AG09319 (cell line): ENCODE measurements around the gene SGCA.

Source experiments
- DNase-seq: peaks from one replicate; pipeline ENCODE4 v3.0.0-alpha.2; 2010; ENCODE audit warnings: low read depth; ENCODE audit errors: extremely low read depth
- TF ChIP-seq, protein P1 (sequence below): IDR thresholded peaks from 2 replicates; pipeline ENCODE4 v1.5.1; 2011; ENCODE audit warnings: low read depth, mild to moderate bottlenecking, inconsistent platforms, low read length, moderate library complexity

The SGCA gene

DNA sequence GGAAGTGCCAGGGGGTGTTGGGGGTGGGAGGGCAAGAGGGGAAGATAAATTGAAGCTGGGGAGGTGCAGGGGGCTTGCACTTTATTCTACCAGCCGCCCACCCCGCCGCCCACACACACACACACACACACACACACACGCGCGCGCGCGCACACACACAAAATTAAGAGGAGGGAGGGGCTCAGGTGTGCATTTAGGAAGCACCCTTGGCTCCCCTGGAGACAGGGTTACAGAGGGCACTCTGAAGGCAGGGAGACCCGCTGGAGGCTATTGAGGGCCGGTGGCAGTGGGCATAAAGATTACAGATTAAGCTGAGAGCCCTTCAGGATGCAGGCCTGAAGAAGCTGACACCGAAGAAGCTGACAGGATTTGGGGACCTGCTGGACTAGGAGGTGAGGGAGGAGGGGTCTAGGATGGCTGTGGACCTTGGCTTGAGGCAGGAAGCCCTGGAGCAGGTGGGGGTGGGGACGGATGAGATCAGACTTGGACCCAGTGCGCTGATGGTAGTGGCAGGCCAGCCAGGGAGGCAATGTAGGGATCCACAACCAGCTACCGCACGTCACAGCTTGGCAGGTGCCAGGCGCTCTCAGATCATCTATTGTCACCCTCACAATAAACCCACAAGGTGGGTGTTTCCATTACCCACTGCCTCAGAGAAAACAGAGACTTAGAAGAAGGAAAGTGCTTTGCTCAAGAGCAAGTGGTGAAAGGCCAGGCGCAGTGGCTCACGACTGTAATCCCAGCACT, 35.1 kb upstream of the SGCA start:
- TF ChIP-seq, protein P1, sequence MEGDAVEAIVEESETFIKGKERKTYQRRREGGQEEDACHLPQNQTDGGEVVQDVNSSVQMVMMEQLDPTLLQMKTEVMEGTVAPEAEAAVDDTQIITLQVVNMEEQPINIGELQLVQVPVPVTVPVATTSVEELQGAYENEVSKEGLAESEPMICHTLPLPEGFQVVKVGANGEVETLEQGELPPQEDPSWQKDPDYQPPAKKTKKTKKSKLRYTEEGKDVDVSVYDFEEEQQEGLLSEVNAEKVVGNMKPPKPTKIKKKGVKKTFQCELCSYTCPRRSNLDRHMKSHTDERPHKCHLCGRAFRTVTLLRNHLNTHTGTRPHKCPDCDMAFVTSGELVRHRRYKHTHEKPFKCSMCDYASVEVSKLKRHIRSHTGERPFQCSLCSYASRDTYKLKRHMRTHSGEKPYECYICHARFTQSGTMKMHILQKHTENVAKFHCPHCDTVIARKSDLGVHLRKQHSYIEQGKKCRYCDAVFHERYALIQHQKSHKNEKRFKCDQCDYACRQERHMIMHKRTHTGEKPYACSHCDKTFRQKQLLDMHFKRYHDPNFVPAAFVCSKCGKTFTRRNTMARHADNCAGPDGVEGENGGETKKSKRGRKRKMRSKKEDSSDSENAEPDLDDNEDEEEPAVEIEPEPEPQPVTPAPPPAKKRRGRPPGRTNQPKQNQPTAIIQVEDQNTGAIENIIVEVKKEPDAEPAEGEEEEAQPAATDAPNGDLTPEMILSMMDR: no peak
- no peak for DNase-seq

DNA sequence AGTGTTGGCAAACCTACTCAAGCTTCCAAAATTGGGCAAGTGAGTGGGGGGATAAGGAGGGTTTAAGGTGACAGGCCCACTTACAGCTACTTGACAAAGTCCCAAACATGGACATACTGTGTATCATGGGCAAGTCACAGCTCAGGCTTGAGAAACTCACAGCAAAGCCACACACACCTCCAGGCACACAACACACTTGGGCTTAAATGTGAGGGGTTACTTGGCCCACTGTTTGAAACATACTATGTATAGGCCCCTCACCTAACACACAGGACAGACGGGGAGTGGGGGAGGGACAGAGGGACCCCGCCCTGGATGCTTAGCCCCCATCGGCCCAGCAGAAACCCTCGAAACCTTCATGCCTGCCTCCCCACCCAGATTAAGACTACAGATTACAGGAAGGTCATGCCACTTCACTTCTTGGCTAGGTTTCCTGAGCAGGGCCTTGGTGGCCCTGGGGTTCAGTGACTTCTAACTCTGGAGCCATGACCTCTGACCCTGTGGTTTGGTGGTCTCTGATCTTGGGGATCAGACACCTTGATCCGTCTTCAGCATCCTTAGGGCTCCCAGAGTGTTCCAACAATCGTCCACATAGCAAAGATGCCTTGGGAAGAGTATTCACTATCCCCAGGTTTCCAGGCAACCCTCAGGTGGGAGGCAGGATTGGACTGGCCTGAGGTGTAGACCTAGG, 33.6 kb upstream of the SGCA start:
- TF ChIP-seq, protein P1: no peak
- no peak for DNase-seq

DNA sequence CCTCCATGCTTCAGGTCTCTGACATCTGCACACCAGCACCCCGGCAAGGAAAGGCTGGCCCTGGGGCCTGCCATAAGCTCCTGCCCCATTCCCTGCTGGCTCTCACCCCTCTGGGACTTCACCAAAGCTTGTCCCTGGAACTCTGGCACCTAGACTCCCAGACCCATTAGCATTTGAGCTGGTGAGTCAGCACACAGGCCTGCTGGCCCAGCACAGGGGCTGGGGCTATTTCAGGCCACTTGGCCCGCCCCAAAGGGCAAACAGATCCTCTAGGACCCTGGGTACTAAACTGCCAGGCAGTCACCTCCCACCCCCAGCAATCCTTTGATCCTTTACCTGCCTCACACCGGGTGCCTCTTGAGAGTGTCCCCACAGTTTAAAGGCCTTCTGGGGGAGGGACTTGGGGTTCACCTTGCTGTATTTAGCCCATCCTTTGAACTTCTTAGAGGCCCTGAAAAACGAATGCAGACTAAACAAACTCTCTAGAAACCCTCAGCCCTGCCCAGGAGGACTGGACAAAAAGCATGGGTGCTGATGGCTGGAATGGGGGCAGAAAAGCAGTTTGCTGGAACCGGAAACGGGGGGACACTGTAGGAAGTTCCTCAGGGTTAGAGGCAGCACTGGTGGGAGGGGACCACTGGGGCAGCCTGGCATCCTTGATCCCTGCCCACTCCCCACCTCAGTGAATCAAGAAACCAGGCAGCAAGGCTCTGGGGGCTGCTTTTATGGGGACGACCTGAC, 32.6 kb upstream of the SGCA start:
- TF ChIP-seq, protein P1: no peak
- DNase-seq: no peak

DNA sequence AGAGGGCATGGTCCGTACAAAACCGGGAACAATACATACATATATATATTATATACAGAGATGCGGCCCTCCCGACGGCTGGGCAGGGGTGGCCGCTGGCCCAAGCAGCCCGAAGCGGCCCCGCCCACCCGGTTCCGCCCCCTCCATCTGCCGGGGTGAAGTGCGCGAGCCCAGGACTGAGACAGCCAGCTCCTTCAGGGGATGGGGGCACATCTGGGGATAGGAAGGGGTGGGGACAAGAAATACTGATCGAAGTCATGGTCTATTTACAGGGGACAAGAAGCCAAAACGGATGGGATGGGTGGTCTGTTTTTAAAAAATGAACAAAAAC, 32.1 kb upstream of the SGCA start:
- DNase-seq: no peak
- TF ChIP-seq, protein P1: no peak

DNA sequence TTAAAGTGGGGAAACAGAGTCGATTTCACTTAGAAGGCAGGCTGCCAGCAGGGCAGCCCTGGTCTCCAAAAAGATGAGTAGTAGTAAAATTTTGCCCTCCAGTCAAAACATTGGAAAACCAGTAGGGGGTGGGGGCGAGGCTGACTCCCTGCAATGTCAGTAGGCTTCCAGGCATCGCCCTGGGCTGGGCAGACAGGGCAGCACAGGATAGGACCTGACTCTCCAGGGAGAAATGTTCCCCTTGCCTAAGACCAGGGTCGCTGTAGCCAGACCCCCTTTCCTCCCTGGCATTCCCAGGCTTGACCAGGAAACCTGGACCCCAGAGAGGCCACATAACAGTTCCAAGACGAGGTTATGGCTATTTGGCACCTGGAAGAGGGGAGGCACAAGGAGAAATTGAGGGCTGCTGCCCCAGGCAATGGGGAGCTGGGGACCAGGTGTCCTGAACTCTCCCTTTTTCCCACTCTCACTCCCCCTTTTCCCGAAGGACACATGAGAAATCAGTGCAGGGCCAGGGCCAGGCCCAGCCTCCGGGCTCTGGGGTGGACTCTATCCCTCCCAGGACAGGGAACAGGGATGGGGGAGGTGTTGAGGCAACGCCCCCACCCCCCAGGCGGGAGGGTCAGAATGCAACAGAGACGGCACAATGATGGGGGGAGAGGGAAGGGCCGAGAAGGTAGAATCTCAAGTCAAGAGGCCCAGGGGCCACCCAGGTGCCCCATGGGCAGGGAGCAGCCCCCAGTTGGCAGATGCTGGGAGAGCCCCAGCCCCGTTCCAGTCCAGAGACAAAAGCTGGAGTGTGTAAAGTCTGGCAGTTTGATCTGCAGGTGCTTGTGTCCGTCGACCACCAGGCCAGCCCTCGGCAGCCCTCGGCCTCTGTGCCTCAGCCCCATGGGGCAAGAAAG, 31.3 kb upstream of the SGCA start:
- no peak for DNase-seq

DNA sequence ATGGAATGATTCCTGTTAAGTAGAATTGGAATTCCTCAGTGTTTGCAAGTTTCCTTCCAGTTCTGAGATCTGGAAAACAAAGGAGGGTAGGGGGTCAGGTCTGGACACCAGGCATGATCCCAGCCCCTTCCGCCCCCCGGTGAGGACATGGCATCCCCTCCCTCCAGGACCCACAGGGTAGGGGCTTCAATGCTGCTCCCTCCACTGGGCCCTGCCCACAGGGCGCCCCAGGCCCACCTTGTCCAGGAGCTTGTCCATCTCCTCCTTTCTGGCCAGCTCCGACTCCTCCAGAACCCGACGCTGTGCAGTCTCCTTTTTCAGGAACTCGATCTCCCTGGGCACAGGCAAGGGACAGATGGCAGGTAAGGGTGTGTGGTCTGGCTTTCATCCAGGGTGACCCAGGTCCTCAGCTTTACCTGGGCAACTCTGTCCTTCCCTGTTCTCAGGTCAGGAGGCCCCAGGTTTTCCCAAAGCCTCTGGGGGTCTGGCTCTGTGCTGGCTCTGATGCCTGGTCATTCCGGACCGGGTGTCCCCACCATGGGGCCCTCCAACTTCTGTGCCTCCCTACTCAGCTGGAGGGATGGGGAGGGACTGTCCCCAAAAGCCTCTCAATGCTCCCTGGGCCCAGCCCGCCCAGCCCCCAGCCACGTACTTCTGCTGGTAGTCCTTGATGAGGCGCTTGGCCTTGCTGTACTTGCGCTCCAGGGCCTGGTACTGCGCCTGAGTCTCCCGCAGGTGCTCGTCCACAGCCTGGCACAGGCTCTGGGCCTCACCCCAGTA, 30.3 kb upstream of the SGCA start:
- no peak for DNase-seq
- TF ChIP-seq, protein P1: no peak

More for the DNA sequence above, 31.3 kb upstream of the SGCA start:
- TF ChIP-seq, protein P1: peak; percentile 14; the same call in 1 of the 2 replicates
